Right cardiac atrium (tissue), 5 donors: ENCODE data around the gene PLCG2. TPM values are rescaled to one million over a fixed set of nuclear protein-coding genes. Genes with fewer than 3 reads are reported as not detected.

Experiments
- ATAC-seq, 2 donors: fragments of 200-7000 bp; cut with Tn5 transposase; one replicate each; pipeline versions ENCODE4 v1.8.0 to v1.9.1; 2020; ENCODE audit warnings: moderate library complexity in 2 of 2, mild to moderate bottlenecking in 1 of 2
- DNase-seq, 3 donors: peaks; one replicate each; pipeline ENCODE4 v3.0.0-alpha.2; 2020
- H3K27ac ChIP-seq: one replicate; pipeline ENCODE4 v1.5.1; 2013; ENCODE audit warnings: mild to moderate bottlenecking, low read length, control low read depth, moderate library complexity
- H3K27me3 ChIP-seq: one replicate; pipeline ENCODE4 v1.6.1; 2013; ENCODE audit not compliant: control insufficient read depth, insufficient read depth
- H3K4me1 ChIP-seq: one replicate; pipeline ENCODE4 v1.6.1; 2013; ENCODE audit warnings: low read length; ENCODE audit not compliant: control insufficient read depth, insufficient read depth
- H3K4me3 ChIP-seq: one replicate; pipeline ENCODE4 v1.5.1; 2013; ENCODE audit warnings: low read length, control low read depth
- H3K9me3 ChIP-seq: one replicate; pipeline ENCODE4 v1.6.1; 2013; ENCODE audit warnings: low read length; ENCODE audit not compliant: control insufficient read depth
- WGBS: extraction: QIAGEN DNeasy Blood & Tissue Kit; methylation state at CpG from one replicate; pipeline ENCODE4 v1.1.7; 2013; 5-methylcytosine and 5-hydroxymethylcytosine counted together
- intact Hi-C, 4 donors: fragments of 100-400 bp; cut with DNase I; formaldehyde crosslinking; loops; one replicate each; pipeline versions ENCODE4 v1.11.0 to v1.14.0; 2022 to 2023
- polyA plus RNA-seq: library from polyadenylated mRNA; stranded (reverse); fragments of 200-250 nt; gene quantifications from one replicate; pipeline ENCODE4 v1.2.3, GENCODE V29; 2013
- total RNA-seq, 4 donors: library from RNA; stranded (reverse); fragmentation: NEBNext Ultra II Directional; extraction: Animal tissue kit (Norgen Biotek cat#: 25700); gene quantifications; one replicate each; pipeline ENCODE4 v1.2.1, GENCODE V29; 2021
- donor health status: healthy with polysubstance abuse.
- donor health status: DM: no; HTN: yes; CAD: no.
- donor health status: DM: no; HTN: no; CAD: no.
- donor health status: DM: no; HTN: yes; CAD: no; lungs with severe emphysema.
- donor health status: DM: yes; HTN: yes; CAD: no.

The PLCG2 gene
- total and polyA plus RNA-seq, 5 donors = 4.3 to 18.3 (median 9.7) TPM

DNA sequence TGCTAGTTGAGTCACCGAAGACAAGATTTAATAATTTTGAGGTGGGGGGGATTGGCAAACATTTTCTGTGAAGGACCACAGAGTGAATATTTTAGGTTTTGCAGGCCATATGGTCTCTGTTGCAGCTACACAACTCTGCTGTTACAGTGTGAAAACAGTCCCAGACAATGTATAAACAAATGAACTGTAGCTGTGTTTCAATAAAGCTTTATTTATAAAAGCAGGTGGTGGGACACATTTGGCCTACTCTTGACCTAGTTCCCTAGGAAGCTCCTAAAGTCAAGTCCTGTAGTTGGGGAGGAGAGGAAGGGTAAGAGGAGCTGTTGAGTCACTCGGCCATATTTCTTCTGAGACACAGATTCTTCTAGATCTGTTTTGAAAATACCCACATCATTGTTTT lies 139.8 kb downstream of the PLCG2 start:
- Histone ChIP-seq H3K4me3 (no peak overlapping the region), H3K9me3 (no peaks in the 10 kb centered on the region), H3K27me3 (no peaks in the 10 kb centered on the region), H3K27ac (no peak overlapping the region), H3K4me1 (no peaks in the 10 kb centered on the region)
- intact Hi-C loops = no loop called here
- 93% methylated on average over 2 of the region's 2 CpGs for WGBS
- ATAC-seq (no peak), DNase-seq (no peak)

DNA sequence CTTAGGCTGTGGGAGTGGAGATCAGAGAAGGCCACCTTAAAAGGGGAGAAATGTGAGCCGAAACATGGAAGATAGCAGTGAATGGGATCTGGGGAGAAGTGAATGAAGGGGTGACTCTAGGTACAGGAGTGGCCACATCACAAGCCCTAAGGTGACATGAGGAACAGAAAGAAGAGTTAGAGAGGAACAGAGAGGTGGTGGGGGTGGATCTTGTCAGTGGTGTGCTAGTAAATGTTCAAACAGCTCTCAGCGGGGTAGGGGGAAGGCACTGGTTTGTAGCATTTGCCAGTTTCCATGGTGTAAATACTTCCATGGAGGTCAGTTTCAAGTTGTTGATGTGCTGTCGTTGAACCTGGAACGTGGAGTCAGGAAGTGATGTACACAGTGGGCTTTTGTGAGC lies 141.4 kb downstream of the PLCG2 start:
- H3K27ac ChIP-seq = no peak overlapping the region
- no peaks in the 10 kb centered on the region for H3K27me3 ChIP-seq
- H3K4me1 ChIP-seq = no peaks in the 10 kb centered on the region
- intact Hi-C loops = no loop called here
- no peak overlapping the region for H3K4me3 ChIP-seq
- H3K9me3 ChIP-seq = no peaks in the 10 kb centered on the region
- no peak for ATAC-seq
- no peak for DNase-seq
- WGBS = 93% methylated on average over 4 of the region's 4 CpGs

GRCh38 chr16:81921085-81921814 lies 142.2 kb downstream of the PLCG2 start:
- no peak overlapping the region for H3K27ac ChIP-seq
- intact Hi-C loops = no loop called here
- no peak overlapping the region for H3K4me3 ChIP-seq
- H3K9me3 ChIP-seq = no peaks in the 10 kb centered on the region
- H3K27me3 ChIP-seq = no peaks in the 10 kb centered on the region
- no peaks in the 10 kb centered on the region for H3K4me1 ChIP-seq
- DNase-seq (no peak), ATAC-seq (no peak)
- 83% methylated on average over 12 of the region's 12 CpGs for WGBS

DNA sequence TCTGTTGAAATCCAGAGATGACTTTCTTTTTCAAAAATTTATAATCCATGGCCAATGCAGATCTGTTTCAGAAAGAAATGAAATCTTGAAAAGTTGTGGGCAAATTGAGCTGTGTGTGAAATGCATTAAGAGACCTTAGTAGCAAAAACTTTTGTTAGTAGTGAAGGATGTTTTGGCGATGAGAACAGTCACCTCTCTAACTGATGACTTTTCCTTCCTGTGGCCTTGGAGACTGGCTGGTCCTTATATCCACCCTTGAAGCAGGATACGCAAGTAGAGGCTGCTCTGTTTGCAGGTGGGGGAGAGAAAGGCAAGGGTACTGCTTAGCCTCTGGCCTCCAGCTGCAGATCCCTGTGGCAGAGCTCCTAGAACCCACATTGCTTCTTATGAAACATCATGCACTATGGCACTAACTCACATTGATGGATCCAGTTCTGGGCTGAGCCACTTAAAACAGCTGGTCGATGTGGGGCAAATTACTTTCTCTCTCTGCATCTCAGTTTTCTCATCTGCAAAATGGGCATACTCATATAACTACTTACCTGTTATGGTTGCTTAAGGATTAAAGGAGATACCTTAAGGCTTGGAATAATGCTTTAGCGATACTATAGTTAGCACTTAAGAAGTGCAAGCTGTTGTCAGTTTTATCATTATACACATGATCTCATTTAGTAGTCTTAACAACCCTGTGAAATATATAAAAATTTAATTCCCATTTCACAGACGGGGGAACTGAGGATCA lies 142.9 kb downstream of the PLCG2 start:
- no peaks in the 10 kb centered on the region for H3K4me1 ChIP-seq
- intact Hi-C loops = no loop called here
- H3K27me3 ChIP-seq = no peaks in the 10 kb centered on the region
- H3K4me3 ChIP-seq = no peak overlapping the region
- H3K9me3 ChIP-seq = no peaks in the 10 kb centered on the region
- no peak overlapping the region for H3K27ac ChIP-seq
- 85% methylated on average over 5 of the region's 5 CpGs for WGBS
- DNase-seq = no peak
- ATAC-seq = no peak

DNA sequence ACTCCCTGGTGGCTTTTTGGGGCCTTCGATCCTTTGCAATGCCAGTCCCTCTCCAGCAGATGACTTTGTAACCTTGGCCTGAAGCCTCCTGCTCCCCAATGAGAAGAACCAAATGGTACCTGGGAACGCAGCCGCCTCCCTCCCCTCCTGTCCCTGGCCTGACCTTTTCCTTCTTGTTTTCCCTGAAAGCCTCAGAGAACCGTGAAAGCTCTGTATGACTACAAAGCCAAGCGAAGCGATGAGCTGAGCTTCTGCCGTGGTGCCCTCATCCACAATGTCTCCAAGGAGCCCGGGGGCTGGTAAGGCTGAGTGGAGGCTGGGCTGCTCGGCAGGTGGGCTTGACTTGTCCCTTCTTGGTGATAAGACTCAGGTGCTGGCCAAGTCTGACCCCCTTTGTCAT lies 144.2 kb downstream of the PLCG2 start:
- ATAC-seq (no peak), DNase-seq (no peak)
- H3K27me3 ChIP-seq = no peaks in the 10 kb centered on the region
- intact Hi-C loops = no loop called here
- no peaks in the 10 kb centered on the region for H3K9me3 ChIP-seq
- 84% methylated on average over 9 of the region's 9 CpGs for WGBS
- no peak overlapping the region for H3K4me3 ChIP-seq
- no peak overlapping the region for H3K27ac ChIP-seq
- no peaks in the 10 kb centered on the region for H3K4me1 ChIP-seq

- ATAC-seq (no peak), DNase-seq (no peak)
- 89% methylated on average over 8 of the region's 8 CpGs for WGBS
- no peak overlapping the region for H3K4me3 ChIP-seq
- no peaks in the 10 kb centered on the region for H3K27me3 ChIP-seq
- no peaks in the 10 kb centered on the region for H3K4me1 ChIP-seq
- no peaks in the 10 kb centered on the region for H3K9me3 ChIP-seq
- intact Hi-C loops = no loop called here
- H3K27ac ChIP-seq = no peak overlapping the region
Measured at GRCh38 chr16:81925016-81925415, 145.9 kb downstream of the PLCG2 start.

- intact Hi-C loops = no loop called here
- Histone ChIP-seq H3K4me3 (no peak overlapping the region), H3K27me3 (no peaks in the 10 kb centered on the region), H3K9me3 (no peaks in the 10 kb centered on the region), H3K27ac (no peak overlapping the region), H3K4me1 (no peaks in the 10 kb centered on the region)
- 79% methylated on average over 9 of the region's 9 CpGs for WGBS
- DNase-seq (no peak), ATAC-seq (no peak)
Measured at GRCh38 chr16:81926036-81926435, 146.9 kb downstream of the PLCG2 start.

DNA sequence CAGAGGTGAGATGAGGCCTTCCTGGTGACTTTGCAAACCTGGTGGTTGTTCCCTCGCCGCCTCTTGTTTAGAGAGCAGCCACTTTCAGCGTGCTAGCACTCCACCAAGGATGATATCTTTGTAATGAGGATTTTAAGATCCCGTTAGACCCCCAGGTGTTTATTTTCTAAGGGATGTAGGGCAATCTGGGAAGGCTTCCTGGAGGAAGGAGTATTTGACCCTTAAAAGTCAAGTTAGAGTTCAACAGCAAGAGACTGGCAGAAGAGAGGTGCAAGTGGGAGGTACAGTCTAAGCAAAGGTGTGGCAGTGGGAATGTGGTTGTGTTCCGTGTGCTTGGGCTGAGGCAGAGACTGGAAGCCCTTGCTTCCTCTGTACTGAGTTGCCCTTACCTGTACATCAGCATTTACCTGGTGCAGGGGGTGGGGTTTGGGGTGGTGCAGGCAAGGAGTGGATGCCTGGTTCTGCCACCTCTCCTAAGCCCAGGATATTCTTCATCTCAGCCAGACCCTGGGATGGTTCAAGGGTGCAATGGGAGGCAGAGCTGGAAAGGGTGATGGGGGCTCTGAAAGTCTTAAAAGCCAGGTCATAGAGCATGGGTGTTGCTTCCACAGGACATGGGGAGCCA lies 148.6 kb downstream of the PLCG2 start:
- intact Hi-C loops = no loop called here
- ATAC-seq (no peak), DNase-seq (no peak)
- H3K4me1 ChIP-seq = no peaks in the 10 kb centered on the region
- H3K27me3 ChIP-seq = no peaks in the 10 kb centered on the region
- 77% methylated on average over 5 of the region's 5 CpGs for WGBS
- no peaks in the 10 kb centered on the region for H3K9me3 ChIP-seq
- H3K4me3 ChIP-seq = no peak overlapping the region
- no peak overlapping the region for H3K27ac ChIP-seq

DNA sequence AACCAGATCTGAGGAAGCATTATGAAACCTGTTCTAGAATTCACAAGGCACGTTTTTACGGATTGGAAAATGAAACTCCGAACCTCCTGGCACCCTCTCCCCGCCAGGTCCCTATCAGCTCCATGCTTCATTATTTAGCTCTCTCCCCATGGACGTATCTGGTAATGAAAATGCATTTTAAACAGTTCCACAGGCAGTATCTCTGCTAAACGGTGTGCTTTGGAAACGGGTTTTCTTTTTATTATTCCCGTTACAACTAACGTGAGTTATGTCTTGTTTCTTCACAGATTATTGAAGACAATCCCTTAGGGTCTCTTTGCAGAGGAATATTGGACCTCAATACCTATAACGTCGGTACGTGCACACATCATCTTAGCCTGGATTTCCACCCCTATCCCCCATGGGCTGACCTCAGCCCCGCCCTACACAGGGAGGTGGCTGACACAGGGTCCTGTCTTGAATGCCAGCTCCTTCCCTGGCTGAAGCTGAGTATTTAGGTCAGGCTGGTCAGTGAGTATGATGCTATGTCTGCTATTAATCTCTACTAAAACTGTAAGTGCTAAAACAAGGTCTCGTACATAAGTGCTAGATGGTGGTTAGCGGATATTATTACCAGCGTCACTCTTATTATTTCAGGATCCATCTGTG lies 149.3 kb downstream of the PLCG2 start:
- no peak overlapping the region for H3K27ac ChIP-seq
- ATAC-seq = no peak
- no peak for DNase-seq
- no peak overlapping the region for H3K4me3 ChIP-seq
- intact Hi-C loops = no loop called here
- no peaks in the 10 kb centered on the region for H3K9me3 ChIP-seq
- 88% methylated on average over 16 of the region's 16 CpGs for WGBS
- no peaks in the 10 kb centered on the region for H3K27me3 ChIP-seq
- H3K4me1 ChIP-seq = no peaks in the 10 kb centered on the region

- WGBS = 60% methylated on average over 8 of the region's 8 CpGs
- ATAC-seq (peak in 1 of 2 donors; percentile 22), DNase-seq (no peak)
- Histone ChIP-seq H3K27ac (no peak overlapping the region), H3K4me1 (no peaks in the 10 kb centered on the region), H3K9me3 (no peaks in the 10 kb centered on the region), H3K27me3 (no peaks in the 10 kb centered on the region), H3K4me3 (no peak overlapping the region)
- intact Hi-C loops = no loop called here
Measured at GRCh38 chr16:81928975-81929374, 149.9 kb downstream of the PLCG2 start.

DNA sequence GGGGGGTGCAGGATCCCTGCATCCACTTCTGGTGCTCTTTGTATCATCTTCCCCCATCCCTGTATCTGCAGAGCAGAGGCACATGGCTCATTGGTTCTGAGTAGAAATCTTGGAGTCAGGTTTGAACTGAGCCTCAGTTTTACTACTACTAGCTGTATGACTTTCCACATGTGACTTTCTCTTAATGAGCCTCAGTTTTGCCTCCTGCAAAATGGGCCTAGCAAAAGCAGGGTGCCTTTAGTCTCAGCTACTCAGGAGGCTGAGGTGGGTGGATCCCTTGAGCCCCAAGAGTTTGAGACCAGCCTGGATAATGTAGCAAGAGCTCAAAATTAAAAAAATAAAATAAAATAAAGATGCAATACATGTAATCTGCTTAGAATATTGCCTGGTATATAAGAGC lies 150.8 kb downstream of the PLCG2 start:
- DNase-seq (no peak), ATAC-seq (no peak)
- intact Hi-C loops = no loop called here
- Histone ChIP-seq H3K27ac (no peak overlapping the region), H3K9me3 (no peaks in the 10 kb centered on the region), H3K27me3 (no peaks in the 10 kb centered on the region), H3K4me1 (no peaks in the 10 kb centered on the region), H3K4me3 (no peak overlapping the region)
